H1 (cell line): Measurements from ENCODE around the gene PDZRN4. TPM values are rescaled to one million over a fixed set of nuclear protein-coding genes. Genes with fewer than 3 reads are reported as not detected.

ENCODE experiments used
- CHD7 ChIP-seq: fragments of 300-600 bp; sonication (generic); IDR thresholded peaks from 2 replicates; pipeline ENCODE4 v1.7.1; 2012; ENCODE audit warnings: low read length, moderate library complexity, mild to moderate bottlenecking, inconsistent platforms; ENCODE audit not compliant: insufficient replicate concordance
- MAFK ChIP-seq: IDR thresholded peaks from 2 replicates; pipeline ENCODE4 v1.6.1; 2012; ENCODE audit warnings: low read depth, mild to moderate bottlenecking, improper control_type of control experiment, low read length
- ZNF274 ChIP-seq: IDR thresholded peaks from 2 replicates; pipeline ENCODE4 v1.7.0; 2012; ENCODE audit warnings: low read length, borderline replicate concordance; ENCODE audit errors: extremely low read depth
- polyA plus RNA-seq, 7 experiments: library from polyadenylated mRNA; depleted of rRNA in 3 of 7; stranded (reverse) in 5 of 7; unstranded in 2 of 7; fragments of >200 nt in 5 of 7; fragments of 200-250 nt in 2 of 7; gene quantifications; 1 replicate in 5 of 7; 2 replicates in 1 of 7; 4 replicates in 1 of 7; pipeline versions ENCODE4 v1.2.1 to v1.2.3, GENCODE V29; 2011 to 2013; ENCODE audit warnings: missing spikeins in 2 of 7, mixed read lengths in 2 of 7
- total RNA-seq: library from RNA; stranded (reverse); fragmentation: NEBNext Ultra II Directional; extraction: Animal tissue kit (Norgen Biotek cat#: 25700); gene quantifications from 2 replicates; pipeline ENCODE4 v1.2.1, GENCODE V29; 2021

PDZRN4 gene
- total and polyA plus RNA-seq, 2 of the 8 experiments (the other 6 are each of a cell fraction or from before 2014, with no cell fraction given) = not detected

GRCh38 chr12:41336041-41336549 is 148.0 kb downstream of the PDZRN4 start (continued):
- TF ChIP-seq CHD7 (no peak), MAFK (peak; percentile 58; the same call in 1 of the 2 replicates), ZNF274 (no peak)
